DMS153 (cell line): ENCODE results near the gene STK32C.

Experiments
- DNase-seq: peaks from one replicate; lab custom pipeline; 2025; lab: John Stamatoyannopoulos, UW

Gene STK32C

DNA sequence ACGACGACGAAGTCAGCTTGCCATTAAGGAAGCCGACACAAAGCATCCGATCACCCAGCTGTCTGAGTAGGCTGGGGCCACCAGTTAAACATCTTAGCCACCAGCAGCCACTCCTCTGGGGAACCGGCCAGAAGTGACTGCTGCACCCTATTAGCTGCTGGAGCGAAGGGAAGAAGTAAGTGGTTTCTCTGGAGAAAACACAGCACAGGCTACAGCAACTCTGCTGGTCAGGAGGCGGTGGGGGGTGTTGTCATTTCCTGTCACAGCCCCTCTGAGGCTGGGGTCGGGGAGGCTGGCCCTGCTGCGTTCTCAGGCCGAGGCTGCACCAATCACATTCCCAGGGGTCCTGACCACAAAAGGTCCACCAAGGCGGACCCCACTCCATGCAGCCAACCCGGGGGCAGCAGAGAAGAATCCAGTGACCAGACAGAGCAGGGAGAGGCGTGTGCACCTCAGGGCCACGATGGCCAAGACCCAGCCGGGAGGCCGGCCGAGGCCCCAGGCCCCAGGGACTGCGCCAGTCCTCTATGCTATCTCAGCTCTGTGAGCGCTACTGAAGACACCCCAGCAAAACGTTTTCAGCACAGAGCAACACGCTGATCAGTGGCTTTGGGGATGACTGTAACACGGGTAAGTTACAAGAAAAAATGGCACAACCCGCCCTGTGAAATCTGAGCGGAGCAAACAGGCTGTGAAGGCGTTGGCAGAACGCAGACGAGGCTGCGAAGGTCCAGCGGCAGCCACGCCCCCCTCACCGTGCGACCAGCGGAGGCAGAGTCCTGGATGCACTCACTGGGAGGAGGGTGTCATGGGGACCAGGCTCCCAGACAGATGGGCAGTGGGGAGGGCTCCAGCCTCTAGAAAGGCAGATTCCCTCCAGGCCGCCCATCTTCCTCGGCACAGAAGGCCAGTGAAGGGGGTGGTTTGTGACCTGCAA is 24.8 kb downstream of the STK32C start:
- no peak for DNase-seq

GRCh38 chr10:132281915-132282666 is 25.7 kb downstream of the STK32C start:
- DNase-seq: peak; percentile 86

DNA sequence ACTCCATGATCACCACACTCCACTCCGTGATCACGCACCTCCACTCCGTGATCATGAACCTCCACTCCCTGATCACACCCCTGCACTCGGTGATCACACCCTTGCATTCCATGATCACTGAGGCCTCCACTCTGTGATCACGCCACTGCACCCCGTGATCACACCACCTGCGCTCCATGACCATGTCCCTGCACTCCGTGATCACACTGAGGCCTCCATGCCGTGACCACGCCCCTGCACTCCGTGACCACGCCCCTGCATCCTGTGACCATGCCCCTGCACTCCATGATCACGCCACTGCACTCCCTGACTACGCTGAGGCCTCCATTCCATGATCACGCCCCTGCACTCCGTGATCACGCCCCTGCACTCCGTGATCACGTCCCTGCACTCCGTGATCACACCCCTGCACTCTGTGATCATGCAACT is 27.1 kb downstream of the STK32C start:
- DNase-seq: no peak

- no peak for DNase-seq
These were observed 27.7 kb downstream of the STK32C start for GRCh38 chr10:132279873-132280645.

GRCh38 chr10:132277311-132277741 is 30.4 kb downstream of the STK32C start:
- DNase-seq: no peak

- no peak for DNase-seq
These were observed 31.0 kb downstream of the STK32C start for GRCh38 chr10:132276706-132277105.

DNA sequence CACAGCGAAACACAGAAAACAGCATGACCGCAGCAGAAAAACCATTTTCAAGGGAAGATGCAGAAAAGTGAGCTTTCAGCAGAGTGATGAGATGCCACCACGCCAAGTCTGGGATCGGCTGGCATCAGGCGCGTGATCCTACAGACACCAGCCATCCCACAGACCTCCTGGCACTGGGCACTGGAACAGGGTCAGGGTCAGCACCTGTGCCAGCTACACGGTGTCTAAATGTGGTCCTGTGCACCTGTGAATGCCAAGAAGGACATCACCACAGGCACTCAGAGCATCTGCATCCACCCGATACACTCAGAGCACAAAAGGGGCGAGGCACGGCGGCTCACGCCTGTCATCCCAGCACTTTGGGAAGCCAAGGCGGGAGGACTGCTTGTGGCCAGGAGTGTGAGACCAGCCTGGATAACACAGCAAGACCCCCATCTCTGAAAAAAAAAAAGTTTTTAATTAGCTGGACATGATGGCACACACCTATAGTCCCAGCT is 31.5 kb downstream of the STK32C start:
- no peak for DNase-seq

GRCh38 chr10:132275426-132276178 is 32.1 kb downstream of the STK32C start:
- no peak for DNase-seq

- DNase-seq: no peak
These were observed 32.8 kb downstream of the STK32C start for GRCh38 chr10:132274986-132275385.

GRCh38 chr10:132274581-132274980 is 33.2 kb downstream of the STK32C start:
- no peak for DNase-seq

- no peak for DNase-seq
These were observed 33.8 kb downstream of the STK32C start for GRCh38 chr10:132273966-132274365.

- DNase-seq: no peak
These were observed 34.3 kb downstream of the STK32C start for GRCh38 chr10:132273304-132273944.

DNA sequence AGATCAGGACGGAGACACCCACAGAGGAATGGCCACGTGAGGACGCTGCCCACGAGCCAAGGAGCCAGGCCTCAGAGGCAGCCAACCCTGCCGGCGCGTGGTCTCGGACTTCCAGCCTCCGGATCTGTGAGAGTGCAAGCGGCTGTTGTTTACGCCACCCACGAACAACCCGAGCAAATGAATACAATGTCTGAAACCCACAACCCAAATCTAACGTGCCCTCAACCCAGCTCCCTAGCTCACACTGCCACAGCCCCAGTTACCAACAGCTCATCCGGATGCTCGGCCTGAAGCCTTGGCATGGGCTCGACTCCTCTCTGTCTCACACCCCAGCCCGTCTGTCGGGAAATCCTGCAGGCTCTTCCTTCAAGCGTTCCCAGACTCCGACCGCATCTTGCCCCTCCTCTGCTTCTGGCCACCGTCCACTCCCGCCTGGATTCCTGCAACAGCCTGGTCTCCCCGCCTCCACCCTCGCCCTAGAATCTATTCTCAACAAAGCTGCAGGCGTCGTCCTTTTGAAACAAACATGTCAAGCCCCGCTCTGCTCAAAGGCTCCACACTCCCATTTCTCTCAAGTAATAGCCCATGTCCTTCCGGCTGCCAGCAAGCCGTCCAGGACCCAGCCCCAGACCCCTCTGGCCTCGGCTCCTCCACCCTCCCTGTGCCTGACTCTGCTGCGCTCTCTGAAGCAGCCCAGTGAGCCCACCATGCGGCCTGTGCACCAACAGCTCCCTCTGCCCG is 35.3 kb downstream of the STK32C start:
- DNase-seq: no peak

DNA sequence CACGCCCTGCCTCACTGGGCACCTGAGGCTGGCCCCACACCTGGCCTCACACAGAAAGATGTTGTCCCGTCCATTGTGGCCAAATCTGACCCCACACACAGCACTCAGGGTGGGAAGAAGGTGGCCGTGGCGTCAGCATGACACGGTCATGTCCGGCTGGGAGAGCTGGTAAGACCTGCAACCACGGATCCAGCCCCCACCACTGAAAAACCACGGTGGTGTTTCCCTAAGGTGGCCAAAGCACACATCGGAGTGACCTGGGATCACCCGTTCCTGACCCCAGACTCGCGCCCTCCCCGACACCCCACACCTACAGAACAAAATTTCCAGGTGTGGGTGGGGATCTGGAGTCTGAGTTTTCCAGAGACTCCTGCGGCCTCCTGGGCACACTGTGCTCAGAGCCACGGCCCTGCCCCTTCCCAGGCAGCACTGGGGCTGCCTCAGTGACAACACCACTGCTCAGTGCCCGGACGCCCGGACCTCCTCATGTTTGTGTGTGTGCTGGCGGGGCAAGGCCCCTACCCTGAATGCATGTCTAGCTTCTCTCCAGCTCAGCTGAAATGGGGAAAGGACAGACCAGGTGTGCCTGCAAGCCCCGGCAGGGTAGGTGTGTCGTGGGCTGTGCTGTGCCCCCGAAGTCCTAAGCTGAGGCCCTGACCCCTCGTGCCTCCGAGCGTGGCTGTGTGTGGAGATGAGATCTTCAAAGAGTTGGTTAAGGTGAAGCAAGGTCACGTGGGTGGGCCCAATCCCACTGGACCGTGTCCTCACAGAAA is 36.1 kb downstream of the STK32C start:
- DNase-seq: no peak

DNA sequence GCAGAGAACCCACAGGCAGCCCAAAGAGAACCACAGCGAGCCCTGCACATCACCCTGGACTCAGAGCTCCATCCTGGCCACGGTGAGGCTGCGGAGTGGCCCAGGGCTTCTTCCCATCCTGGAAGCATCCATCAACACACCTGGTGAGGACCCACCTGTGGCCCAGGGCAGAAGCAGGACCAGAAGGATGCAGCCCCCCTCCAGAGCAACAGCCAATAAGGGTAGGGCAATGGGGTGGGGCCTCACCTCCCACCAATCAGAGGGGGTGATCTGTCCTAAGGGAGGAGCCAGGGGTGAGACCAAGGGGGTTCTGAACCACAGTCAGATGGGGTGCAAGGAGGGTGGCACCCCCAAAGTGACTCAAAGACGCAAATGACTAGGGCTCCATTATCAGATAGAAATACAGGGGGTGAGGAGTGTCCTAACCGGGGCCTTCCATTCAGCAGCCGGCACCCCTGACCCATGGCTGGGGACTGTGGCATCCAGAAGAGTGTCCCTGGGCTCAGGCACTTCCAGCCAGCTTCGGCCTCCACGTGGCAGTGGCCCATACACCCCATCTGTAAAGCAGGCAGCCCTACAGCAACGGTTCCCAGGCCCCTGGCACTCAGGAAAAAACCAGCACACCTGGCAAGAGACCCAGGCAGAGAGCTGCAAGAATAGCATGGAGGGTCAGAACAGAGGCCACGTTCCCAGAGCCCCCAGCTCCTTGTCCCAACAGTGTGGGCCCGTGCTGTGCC is 36.9 kb downstream of the STK32C start:
- DNase-seq: no peak

DNA sequence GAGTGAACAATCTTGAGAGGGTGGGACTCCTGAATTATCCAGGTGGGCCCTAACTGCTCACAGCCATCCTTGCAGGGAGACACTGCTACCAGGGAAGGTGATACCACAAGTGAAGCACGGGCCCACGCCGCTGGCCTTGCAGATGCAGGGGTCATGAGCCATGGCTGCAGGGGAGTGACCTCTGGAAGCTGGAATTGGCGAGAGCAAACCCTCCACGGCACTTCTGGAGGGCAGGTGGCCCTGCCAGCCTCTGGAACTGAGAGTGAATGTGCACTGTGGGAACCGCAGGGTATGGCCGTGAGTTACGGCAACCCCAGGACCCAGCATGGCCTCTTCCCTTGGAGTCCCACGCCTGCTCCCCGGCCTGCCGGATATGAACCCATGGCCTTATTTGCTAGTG is 37.5 kb downstream of the STK32C start:
- DNase-seq: no peak

- DNase-seq: no peak
These were observed 38.2 kb downstream of the STK32C start for GRCh38 chr10:132269266-132270230.
